ENCODE data around the gene TRANK1.

The TRANK1 gene

GRCh38 chr3:36786921-36787890, 157.6 kb downstream of the TRANK1 start:
- H3K27ac ChIP-seq (ENCODE audit: low read depth in 2 of 2, low read length in 2 of 2): no peak overlapping the region
- H3K9ac ChIP-seq (ENCODE audit: low read depth in 1 of 2, low read length in 2 of 2): no peak overlapping the region
- no peaks in the 10 kb centered on the region for H3K36me3 ChIP-seq (ENCODE audit: control insufficient read depth in 2 of 2, insufficient read depth in 2 of 2, low read length in 2 of 2)
- H3K27me3 ChIP-seq (ENCODE audit: control insufficient read depth in 2 of 2, insufficient read depth in 2 of 2, low read length in 2 of 2): no peaks in the 10 kb centered on the region
- no peaks in the 10 kb centered on the region for H3K4me1 ChIP-seq (ENCODE audit: control insufficient read depth in 2 of 2, insufficient read depth in 2 of 2, low read length in 2 of 2)
- H3K9me3 ChIP-seq (ENCODE audit: control insufficient read depth in 2 of 2, low read length in 2 of 2): no peaks in the 10 kb centered on the region
- H3K4me3 ChIP-seq (ENCODE audit: low read length in 2 of 2): no peak overlapping the region

GRCh38 chr3:36784138-36784635, 160.7 kb downstream of the TRANK1 start:
- Histone ChIP-seq H3K4me3 (ENCODE audit: low read length in 2 of 2) (no peak overlapping the region), H3K27me3 (ENCODE audit: control insufficient read depth in 2 of 2, insufficient read depth in 2 of 2, low read length in 2 of 2) (no peaks in the 10 kb centered on the region), H3K9me3 (ENCODE audit: control insufficient read depth in 2 of 2, low read length in 2 of 2) (no peaks in the 10 kb centered on the region), H3K27ac (ENCODE audit: low read depth in 2 of 2, low read length in 2 of 2) (no peak overlapping the region), H3K36me3 (ENCODE audit: control insufficient read depth in 2 of 2, insufficient read depth in 2 of 2, low read length in 2 of 2) (no peaks in the 10 kb centered on the region), H3K4me1 (ENCODE audit: control insufficient read depth in 2 of 2, insufficient read depth in 2 of 2, low read length in 2 of 2) (no peaks in the 10 kb centered on the region), H3K9ac (ENCODE audit: low read depth in 1 of 2, low read length in 2 of 2) (no peak overlapping the region)

GRCh38 chr3:36777424-36778218, 167.2 kb downstream of the TRANK1 start:
- Histone ChIP-seq H3K36me3 (ENCODE audit: control insufficient read depth in 2 of 2, insufficient read depth in 2 of 2, low read length in 2 of 2) (no peaks in the 10 kb centered on the region), H3K27ac (ENCODE audit: low read depth in 2 of 2, low read length in 2 of 2) (no peak overlapping the region), H3K27me3 (ENCODE audit: control insufficient read depth in 2 of 2, insufficient read depth in 2 of 2, low read length in 2 of 2) (no peaks in the 10 kb centered on the region), H3K9me3 (ENCODE audit: control insufficient read depth in 2 of 2, low read length in 2 of 2) (no peaks in the 10 kb centered on the region), H3K9ac (ENCODE audit: low read depth in 1 of 2, low read length in 2 of 2) (no peak overlapping the region), H3K4me3 (ENCODE audit: low read length in 2 of 2) (no peak overlapping the region), H3K4me1 (ENCODE audit: control insufficient read depth in 2 of 2, insufficient read depth in 2 of 2, low read length in 2 of 2) (no peaks in the 10 kb centered on the region)

Data from mucosa of rectum (tissue), 2 donors.